Activated CD4-positive, alpha-beta memory T cell treated with anti-CD3 and anti-CD28 coated beads for 36 hours (primary cell): ENCODE results near the gene CDH23. TPM values are rescaled to one million over a fixed set of nuclear protein-coding genes. Genes with fewer than 3 reads are reported as not detected.
A peak's percentile ranks its signal among the peaks of the same experiment; 100 is the strongest.

Experiments used
- CTCF ChIA-PET: fragments of 350-600 bp; sonication (Branson Sonifier 250); formaldehyde crosslinking; loops from one replicate; lab custom pipeline; 2021; ENCODE audit warnings: antibody characterized with exemption, inconsistent platforms; lab: Charles Lee
- POLR2A ChIA-PET: fragments of 350-600 bp; sonication (Branson Sonifier 250); formaldehyde crosslinking; loops from one replicate; lab custom pipeline; 2021; ENCODE audit warnings: antibody characterized with exemption; lab: Charles Lee
- DNase-seq: peaks from one replicate; pipeline ENCODE4 v3.0.0-alpha.2; 2020
- H3K27ac Mint-ChIP-seq: one replicate; pipeline ENCODE4 v1.8.0; 2021; ENCODE audit warnings: mixed read lengths
- H3K27me3 Mint-ChIP-seq: one replicate; pipeline ENCODE4 v1.8.0; 2021; ENCODE audit warnings: mixed read lengths
- H3K36me3 Mint-ChIP-seq: one replicate; pipeline ENCODE4 v1.8.0; 2021; ENCODE audit warnings: mixed read lengths
- H3K4me1 Mint-ChIP-seq: one replicate; pipeline ENCODE4 v1.8.0; 2021; ENCODE audit warnings: low read depth, mixed read lengths
- H3K4me3 Mint-ChIP-seq: one replicate; pipeline ENCODE4 v1.8.0; 2021; ENCODE audit warnings: mild to moderate bottlenecking, mixed read lengths
- H3K9me3 Mint-ChIP-seq: one replicate; pipeline ENCODE4 v1.8.0; 2021; ENCODE audit warnings: mixed read lengths
- intact Hi-C: fragments of 100-400 bp; cut with micrococcal nuclease; formaldehyde crosslinking; loops from one replicate; pipeline ENCODE4 v1.15.1; 2023
- total RNA-seq, 2 experiments: library from RNA; stranded (reverse); gene quantifications; one replicate each; pipeline ENCODE4 v1.2.3, GENCODE V29; 2021

The CDH23 gene
- total RNA-seq, 2 experiments from 2014 or later = 2.6 TPM

GRCh38 chr10:71531485-71532446 lies 135.0 kb downstream of the CDH23 start:
- Mint-ChIP-seq H3K4me3 (no peak overlapping the region), H3K27ac (peak overlapping the region; percentile 92), H3K9me3 (no peaks in the 10 kb centered on the region), H3K27me3 (no peaks in the 10 kb centered on the region), H3K36me3 (no peaks in the 10 kb centered on the region), H3K4me1 (peaks cover 21% of the 10 kb centered on the region)
- ChIA-PET CTCF (interaction anchor here (1.2 to 1.6 kb wide), 2 partner anchors 39 to 176 kb away, joined by 4 to 10 read pairs; no protein-coding TSS in a partner anchor), POLR2A (no interaction called here)
- DNase-seq = peak; percentile 69
- intact Hi-C loops = no loop called here

DNA sequence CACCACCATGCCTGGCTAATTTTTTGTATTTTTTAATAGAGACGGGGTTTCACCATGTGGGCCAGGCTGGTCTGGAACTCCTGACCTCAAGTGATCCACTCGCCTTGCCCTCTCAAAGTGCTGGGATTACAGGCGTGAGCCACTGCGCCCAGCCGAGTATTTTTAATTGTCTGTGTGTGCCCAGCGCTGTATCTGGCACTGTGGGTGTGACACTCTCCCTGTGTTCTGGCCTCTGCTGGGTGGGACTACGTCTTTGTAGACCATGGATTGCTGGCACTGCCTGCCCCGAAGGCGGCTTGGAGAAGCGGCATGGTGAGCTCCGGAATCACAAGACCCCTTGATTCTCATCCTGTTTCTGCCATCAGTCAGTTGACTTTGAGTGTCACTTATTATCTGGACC lies 136.2 kb downstream of the CDH23 start:
- DNase-seq = no peak
- CTCF ChIA-PET = interaction anchor here (1.6 kb wide), 1 partner anchor 38 kb away, joined by 10 read pairs; no protein-coding TSS in a partner anchor
- intact Hi-C loops = no loop called here
- Mint-ChIP-seq H3K4me1 (peaks cover 21% of the 10 kb centered on the region), H3K36me3 (no peaks in the 10 kb centered on the region), H3K27me3 (no peaks in the 10 kb centered on the region), H3K27ac (peak overlapping the region; percentile 32), H3K9me3 (no peaks in the 10 kb centered on the region), H3K4me3 (no peak overlapping the region)
- POLR2A ChIA-PET = no interaction called here

GRCh38 chr10:71533936-71534335 lies 137.2 kb downstream of the CDH23 start:
- H3K9me3 Mint-ChIP-seq = no peaks in the 10 kb centered on the region
- H3K27ac Mint-ChIP-seq = no peak overlapping the region
- H3K27me3 Mint-ChIP-seq = no peaks in the 10 kb centered on the region
- intact Hi-C loops = no loop called here
- ChIA-PET CTCF (no interaction called here), POLR2A (no interaction called here)
- H3K4me3 Mint-ChIP-seq = no peak overlapping the region
- DNase-seq = no peak
- peaks cover 21% of the 10 kb centered on the region for H3K4me1 Mint-ChIP-seq
- no peaks in the 10 kb centered on the region for H3K36me3 Mint-ChIP-seq

- no peaks in the 10 kb centered on the region for H3K27me3 Mint-ChIP-seq
- H3K4me1 Mint-ChIP-seq = peaks cover 21% of the 10 kb centered on the region
- no peak overlapping the region for H3K4me3 Mint-ChIP-seq
- DNase-seq = no peak
- ChIA-PET POLR2A (no interaction called here), CTCF (no interaction called here)
- intact Hi-C loops = no loop called here
- H3K36me3 Mint-ChIP-seq = no peaks in the 10 kb centered on the region
- H3K9me3 Mint-ChIP-seq = no peaks in the 10 kb centered on the region
- H3K27ac Mint-ChIP-seq = no peak overlapping the region
Measured at GRCh38 chr10:71534568-71535194, 138.0 kb downstream of the CDH23 start.

DNA sequence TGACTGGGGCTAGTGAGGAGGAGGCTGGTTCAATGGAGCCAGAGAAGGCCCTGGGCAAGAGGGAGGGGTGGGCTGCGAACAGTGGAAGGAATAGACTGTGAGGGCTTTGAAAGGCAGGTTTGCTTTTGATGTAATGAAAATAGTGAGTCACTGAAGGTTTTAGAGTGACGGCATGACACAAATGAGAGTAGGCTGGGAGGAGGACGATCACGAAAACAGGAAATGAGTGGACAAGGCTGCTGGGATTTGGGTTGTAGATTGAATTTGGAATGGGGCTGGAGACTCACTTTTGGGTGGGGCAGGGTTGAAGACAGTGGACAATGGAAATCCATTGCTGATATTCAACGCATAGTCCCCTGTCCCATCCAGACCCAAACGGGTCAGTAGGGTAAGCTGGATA lies 139.6 kb downstream of the CDH23 start:
- H3K36me3 Mint-ChIP-seq = no peaks in the 10 kb centered on the region
- peaks cover 19% of the 10 kb centered on the region for H3K4me1 Mint-ChIP-seq
- no peaks in the 10 kb centered on the region for H3K27me3 Mint-ChIP-seq
- H3K9me3 Mint-ChIP-seq = no peaks in the 10 kb centered on the region
- H3K4me3 Mint-ChIP-seq = no peak overlapping the region
- ChIA-PET CTCF (no interaction called here), POLR2A (no interaction called here)
- H3K27ac Mint-ChIP-seq = no peak overlapping the region
- intact Hi-C loops = no loop called here
- peak; percentile 17 for DNase-seq

DNA sequence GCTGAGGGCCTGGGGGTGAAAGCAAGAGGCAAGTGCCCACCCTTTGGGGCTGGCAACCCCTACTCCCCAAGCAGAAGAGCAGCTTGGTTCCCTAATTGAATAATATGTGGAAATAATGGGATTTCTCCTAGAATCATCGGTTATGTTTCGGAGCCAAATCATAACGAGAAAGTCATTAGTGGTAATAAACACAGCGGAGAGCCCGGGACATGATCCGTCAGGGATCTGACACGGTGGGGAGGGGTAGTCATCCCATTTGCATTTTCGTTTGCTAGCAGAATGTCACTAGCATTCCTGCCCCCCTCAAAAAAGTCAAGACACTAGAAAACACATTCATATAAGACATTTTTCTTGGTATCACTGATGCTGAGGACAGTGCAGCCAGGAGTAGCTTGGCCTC lies 140.4 kb downstream of the CDH23 start:
- Mint-ChIP-seq H3K4me1 (peaks cover 11% of the 10 kb centered on the region), H3K27me3 (no peaks in the 10 kb centered on the region), H3K27ac (no peak overlapping the region), H3K4me3 (no peak overlapping the region), H3K36me3 (no peaks in the 10 kb centered on the region), H3K9me3 (no peaks in the 10 kb centered on the region)
- ChIA-PET CTCF (no interaction called here), POLR2A (no interaction called here)
- intact Hi-C loops = no loop called here
- DNase-seq = no peak

GRCh38 chr10:71537681-71538080 lies 141.0 kb downstream of the CDH23 start:
- CTCF ChIA-PET = no interaction called here
- DNase-seq = no peak

DNA sequence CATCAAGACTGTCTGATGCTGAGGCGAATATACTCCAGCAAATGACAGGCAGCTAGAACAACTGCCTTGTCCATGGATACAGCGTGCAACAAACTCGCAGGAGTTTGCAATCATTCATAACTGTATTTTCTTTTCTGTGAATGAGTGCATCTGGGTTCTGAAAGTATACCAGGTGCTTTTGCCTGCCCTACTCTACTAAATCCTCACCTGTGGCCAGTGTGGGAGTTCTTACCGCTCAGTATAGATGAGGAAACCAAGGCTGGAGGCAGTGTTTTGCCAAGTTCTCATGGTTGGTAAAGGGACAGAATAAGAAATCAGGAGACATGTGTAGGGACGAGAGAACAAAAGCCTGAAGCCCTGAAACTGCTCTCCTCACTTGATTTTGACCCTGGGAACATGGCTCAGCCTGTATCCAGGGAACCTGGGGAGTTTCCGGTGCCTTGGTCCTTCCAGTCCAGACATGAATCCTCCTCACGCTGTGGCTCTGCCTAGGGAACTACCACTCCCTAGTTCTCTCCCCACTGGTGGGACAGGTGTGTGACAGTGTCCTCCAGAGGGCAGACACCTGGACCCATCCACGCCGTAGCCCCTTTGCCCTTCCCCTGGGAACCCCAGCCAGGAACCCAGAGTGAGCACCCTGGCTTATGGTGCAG lies 142.0 kb downstream of the CDH23 start:
- POLR2A ChIA-PET = no interaction called here
- DNase-seq = no peak
- H3K36me3 Mint-ChIP-seq = no peaks in the 10 kb centered on the region
- no peak overlapping the region for H3K27ac Mint-ChIP-seq
- CTCF ChIA-PET = no interaction called here
- intact Hi-C loops = no loop called here
- H3K9me3 Mint-ChIP-seq = no peaks in the 10 kb centered on the region
- H3K4me3 Mint-ChIP-seq = no peak overlapping the region
- no peaks in the 10 kb centered on the region for H3K27me3 Mint-ChIP-seq
- peaks cover 7% of the 10 kb centered on the region for H3K4me1 Mint-ChIP-seq

More at GRCh38 chr10:71537681-71538080, 141.0 kb downstream of the CDH23 start:
- no peak overlapping the region for H3K4me3 Mint-ChIP-seq
- no peaks in the 10 kb centered on the region for H3K27me3 Mint-ChIP-seq
- no peaks in the 10 kb centered on the region for H3K36me3 Mint-ChIP-seq
- H3K27ac Mint-ChIP-seq = no peak overlapping the region
- POLR2A ChIA-PET = no interaction called here
- no peaks in the 10 kb centered on the region for H3K9me3 Mint-ChIP-seq
- intact Hi-C loops = no loop called here
- H3K4me1 Mint-ChIP-seq = peaks cover 9% of the 10 kb centered on the region

- no peak for DNase-seq
- no peaks in the 10 kb centered on the region for H3K27me3 Mint-ChIP-seq
Measured at GRCh38 chr10:71539442-71540118, 142.9 kb downstream of the CDH23 start.

GRCh38 chr10:71542478-71542877 lies 145.8 kb downstream of the CDH23 start:
- H3K27me3 Mint-ChIP-seq = no peaks in the 10 kb centered on the region
- H3K4me1 Mint-ChIP-seq = no peaks in the 10 kb centered on the region
- ChIA-PET CTCF (no interaction called here), POLR2A (no interaction called here)
- no peaks in the 10 kb centered on the region for H3K36me3 Mint-ChIP-seq
- H3K9me3 Mint-ChIP-seq = no peaks in the 10 kb centered on the region
- no peak overlapping the region for H3K27ac Mint-ChIP-seq
- no peak for DNase-seq
- intact Hi-C loops = no loop called here
- H3K4me3 Mint-ChIP-seq = no peak overlapping the region

More at GRCh38 chr10:71539442-71540118, 142.9 kb downstream of the CDH23 start:
- Mint-ChIP-seq H3K4me3 (no peak overlapping the region), H3K36me3 (no peaks in the 10 kb centered on the region), H3K4me1 (peaks cover 7% of the 10 kb centered on the region), H3K9me3 (no peaks in the 10 kb centered on the region), H3K27ac (no peak overlapping the region)
- intact Hi-C loops = no loop called here
- ChIA-PET CTCF (no interaction called here), POLR2A (no interaction called here)

DNA sequence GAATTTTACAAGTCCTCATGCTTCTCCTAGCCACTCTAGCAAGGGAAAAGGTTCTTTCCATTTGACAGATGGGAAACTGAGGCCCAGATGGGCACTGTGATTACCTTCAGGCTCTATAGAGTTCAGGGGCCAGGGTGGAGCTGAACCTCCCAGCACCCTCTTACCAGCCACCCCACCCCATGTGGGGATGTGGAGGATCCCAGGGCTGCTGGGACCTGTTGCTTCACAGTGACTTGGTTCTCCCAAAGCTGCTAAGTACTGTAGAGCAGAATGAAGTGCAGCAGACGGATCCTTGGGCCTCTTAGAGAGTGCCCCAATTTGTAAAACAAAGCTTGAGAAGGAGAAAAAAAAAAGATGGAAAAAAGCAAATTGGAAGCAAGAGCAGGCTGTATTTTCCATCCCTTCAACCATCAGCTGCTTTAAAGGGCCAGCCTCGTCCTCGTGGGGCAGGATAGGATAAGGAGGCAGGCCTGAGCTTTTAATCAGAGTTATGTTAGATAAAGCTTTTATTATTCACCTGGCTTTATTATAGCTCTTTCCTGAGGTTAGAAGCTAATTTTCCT lies 147.0 kb downstream of the CDH23 start:
- CTCF ChIA-PET = interaction anchor here (1.1 kb wide), 1 partner anchor 26 kb away, joined by 3 read pairs; no protein-coding TSS in a partner anchor
- no peak overlapping the region for H3K27ac Mint-ChIP-seq
- H3K9me3 Mint-ChIP-seq = no peaks in the 10 kb centered on the region
- no peaks in the 10 kb centered on the region for H3K36me3 Mint-ChIP-seq
- POLR2A ChIA-PET = no interaction called here
- intact Hi-C loops = no loop called here
- DNase-seq = no peak
- no peaks in the 10 kb centered on the region for H3K4me1 Mint-ChIP-seq
- no peaks in the 10 kb centered on the region for H3K27me3 Mint-ChIP-seq
- no peak overlapping the region for H3K4me3 Mint-ChIP-seq
